Glomerular endothelial cell (primary cell): ENCODE results near the gene FABP6. TPM values are rescaled to one million over a fixed set of nuclear protein-coding genes. Genes with fewer than 3 reads are reported as not detected.
"Not testable (repeated sequence)": the region's sequence is repeated elsewhere in the genome, so short reads cannot be mapped to it uniquely, and the experiment has no call there.

ENCODE experiments used
- DNase-seq: peaks from one replicate; pipeline ENCODE4 v3.0.0-alpha.2; 2011; ENCODE audit warnings: low read depth, low spot score; ENCODE audit errors: extremely low read depth
- total RNA-seq: library from RNA; depleted of rRNA; stranded (reverse); fragments of >200 nt; gene quantifications from 2 replicates; pipeline ENCODE4 v1.2.3, GENCODE V29; 2015

Gene FABP6
- total RNA-seq, 1 donor from 2014 or later, result 0.35 TPM

DNA sequence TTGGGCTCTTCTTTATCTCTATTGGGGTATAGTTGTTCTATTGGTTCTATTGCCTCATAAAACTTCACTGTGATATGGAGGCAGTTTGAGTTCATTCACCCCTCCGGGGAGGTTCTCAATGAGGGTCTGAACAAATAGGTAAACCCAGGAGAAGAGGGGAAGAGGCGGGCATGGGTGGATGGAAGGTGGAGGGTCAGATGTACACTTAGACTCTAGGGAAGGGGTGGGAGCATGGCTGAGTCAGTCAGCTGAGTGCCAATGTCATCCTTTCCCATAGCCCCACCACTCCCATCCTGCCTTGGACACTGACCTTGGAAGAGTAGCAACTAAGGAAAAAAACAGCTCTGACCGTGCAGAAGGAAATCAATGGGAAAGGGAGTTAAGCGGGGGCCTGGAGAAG is 9.9 kb upstream of the FABP6 start:
- no peak for DNase-seq

DNA sequence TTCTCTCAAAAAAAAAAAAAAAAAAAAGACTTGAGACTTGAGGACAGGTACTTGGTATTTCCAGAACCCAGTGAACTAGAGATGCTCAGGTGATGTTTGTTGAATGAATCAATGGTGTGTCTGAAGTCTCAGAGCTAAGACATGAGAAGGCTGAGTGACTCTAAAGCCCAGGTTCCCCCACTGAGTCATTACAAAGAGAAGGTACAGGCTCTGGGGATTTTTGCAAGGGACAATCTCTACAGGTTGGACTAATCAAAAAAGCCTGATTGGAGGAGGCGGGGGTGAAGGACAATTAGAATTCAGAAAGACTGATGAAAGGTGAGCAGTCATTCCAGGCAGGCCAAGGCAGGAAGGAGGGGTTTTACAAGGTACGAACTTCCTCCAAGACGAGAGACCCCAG is 8.2 kb upstream of the FABP6 start:
- DNase-seq, result no peak

DNA sequence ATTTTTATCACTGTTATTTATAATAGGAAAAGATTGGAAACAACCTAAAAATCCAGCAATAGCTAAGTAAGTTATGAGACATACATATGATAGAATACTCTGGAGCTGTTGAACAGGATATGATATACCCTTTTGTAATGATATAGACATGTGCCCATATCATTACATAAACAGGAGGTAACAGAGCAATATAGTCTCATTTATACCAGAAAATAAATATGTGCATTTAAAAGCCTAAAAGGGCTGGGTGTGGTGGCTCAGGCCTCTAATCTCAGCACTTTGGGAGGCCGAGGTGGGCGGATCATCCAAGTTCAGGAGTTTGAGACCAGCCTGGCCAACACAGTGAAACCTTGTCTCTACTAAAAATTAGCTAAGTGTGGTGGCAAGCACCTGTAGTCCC is 2.3 kb upstream of the FABP6 start:
- no peak for DNase-seq

DNA sequence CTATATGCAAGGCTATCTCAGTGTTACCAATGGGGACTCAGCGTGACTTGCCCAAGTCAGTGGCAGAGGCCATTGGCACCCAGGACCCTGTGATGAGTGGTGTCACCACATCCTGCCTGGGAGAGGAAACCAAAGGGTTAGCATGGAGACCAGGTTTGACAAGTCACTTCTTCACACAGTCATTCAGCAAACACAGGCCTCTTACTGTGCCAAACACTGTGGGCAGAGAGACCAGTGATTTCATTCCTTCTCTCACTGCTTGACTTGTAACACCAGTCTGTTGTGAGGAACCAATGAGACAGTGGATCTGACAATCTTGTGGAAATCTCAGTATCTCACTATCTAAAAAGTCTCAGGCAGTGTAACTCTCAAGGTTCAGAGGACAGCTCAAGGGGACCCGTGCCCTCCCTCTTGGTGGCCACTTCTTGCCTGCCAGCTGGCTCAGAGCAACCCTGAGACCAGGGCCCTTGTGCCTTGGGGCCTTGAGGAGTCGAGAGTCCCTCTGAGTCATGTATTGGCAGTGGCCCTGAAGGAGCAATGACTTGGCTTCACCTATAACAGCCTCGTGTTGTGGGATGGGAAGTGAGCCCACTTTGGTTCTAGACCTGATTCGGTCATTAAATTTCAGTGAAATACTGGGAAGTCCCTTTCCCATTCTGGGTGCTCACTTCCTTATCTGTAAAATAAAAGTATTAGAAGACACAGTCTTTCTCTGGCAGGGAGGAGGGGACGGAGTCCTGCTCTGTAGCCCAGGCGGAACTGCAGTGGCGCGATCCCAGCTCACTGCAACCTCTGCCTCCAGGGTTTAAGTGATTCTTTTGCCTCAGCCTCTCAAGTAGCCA is 1.6 kb downstream of the FABP6 start:
- DNase-seq, result no peak

DNA sequence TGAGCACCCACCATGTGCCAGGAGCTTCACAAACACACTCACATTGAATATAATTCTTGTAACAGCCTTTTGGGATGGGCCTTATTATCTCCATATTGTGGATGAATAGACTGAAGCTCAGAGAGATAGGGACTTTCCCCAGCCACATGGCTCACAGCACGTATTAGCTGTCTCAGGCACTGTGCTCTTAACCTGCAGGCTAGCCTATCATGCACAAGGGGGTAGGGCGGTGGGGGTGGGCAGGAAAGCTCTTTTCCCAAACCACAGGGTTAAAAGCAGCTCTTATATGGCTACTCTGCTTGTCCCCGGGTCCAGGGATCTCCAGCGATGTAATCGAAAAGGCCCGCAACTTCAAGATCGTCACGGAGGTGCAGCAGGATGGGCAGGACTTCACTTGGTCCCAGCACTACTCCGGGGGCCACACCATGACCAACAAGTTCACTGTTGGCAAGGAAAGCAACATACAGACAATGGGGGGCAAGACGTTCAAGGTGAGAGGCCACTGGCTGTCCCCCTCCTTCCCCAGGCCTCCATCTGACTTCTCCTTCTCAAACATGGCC is 2.6 kb downstream of the FABP6 start:
- DNase-seq, result no peak

DNA sequence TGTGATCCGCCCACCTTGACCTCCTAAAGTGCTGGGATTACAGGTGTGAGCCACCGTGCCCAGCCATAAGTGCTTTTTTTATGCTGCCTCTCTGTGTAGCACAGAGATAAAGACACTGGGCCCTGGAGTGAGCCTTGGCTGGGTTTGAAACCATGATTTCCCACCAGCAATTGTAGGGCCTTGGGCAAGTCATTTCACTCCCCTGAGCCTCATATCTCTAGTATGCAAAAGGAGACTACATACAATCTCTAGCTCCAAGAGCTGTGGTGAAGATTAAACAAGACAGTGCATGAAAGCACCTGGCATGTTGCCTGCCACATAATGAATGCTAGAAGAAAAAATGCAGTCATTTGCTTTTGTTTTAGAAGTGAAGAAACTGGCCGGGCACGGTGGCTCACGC is 3.9 kb downstream of the FABP6 start:
- no peak for DNase-seq

DNA sequence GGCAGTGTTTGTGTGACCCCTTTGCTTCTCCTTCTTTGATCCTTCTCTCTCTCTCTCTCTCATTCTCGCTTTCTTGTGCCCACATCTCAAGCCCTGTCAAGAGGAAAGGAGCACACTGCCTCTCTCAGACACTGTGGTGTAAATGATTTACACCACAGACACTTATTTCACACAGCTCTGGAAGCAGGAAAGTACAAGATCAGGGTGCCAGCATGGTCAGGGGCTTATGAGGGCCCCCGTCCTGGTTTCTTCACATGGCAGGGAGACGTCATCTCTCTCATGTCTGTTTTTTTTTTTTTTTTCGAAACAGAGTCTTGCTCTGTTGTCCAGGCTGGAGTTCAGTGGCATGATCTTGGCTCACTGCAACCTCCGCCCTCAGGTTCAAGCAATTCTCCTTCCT is 6.4 kb downstream of the FABP6 start:
- no peak for DNase-seq

DNA sequence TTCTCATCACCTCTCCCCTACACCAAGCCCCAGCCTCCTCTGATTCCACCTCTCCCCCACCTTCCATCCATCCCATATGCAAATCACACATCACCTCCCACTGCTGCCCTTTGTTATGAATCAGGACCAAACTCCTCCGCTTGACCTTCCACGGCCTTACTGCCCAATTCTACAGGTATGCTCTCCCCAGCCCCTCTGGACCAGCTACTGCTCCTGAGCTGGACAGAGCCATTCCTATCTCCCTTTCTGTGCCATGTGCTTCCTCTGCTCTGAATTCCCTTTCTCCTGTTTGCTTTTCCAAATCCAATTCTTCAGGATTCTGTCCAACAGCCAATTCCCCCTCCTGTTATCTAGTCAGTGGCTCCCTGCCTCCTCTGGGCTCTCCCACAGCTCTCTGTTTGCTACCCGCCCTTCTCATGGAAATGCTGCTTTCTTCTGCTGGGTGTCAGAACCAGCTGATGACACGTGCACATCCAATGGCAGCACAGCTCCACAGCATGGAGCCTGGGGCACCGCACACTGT is 8.3 kb downstream of the FABP6 start:
- DNase-seq, result no peak

DNA sequence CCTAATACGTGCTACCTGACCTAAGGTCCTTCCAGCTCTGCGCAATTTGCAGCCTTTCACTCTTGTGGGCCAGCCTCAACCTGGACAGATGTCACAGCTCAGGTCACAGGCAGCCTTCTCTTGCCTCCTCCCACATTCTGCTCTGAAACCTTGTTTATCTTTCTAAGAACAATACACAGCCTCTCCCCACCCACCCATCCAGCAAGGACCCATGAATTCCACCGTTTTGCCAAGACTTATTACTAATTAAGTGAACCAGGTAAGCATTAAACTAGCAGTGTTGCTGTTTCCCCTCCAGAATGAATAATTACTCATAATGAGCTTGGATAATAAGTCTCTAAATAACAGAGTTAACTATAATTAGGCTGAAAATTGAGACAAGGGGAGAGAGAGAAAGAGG is 11.0 kb downstream of the FABP6 start:
- DNase-seq, result no peak

DNA sequence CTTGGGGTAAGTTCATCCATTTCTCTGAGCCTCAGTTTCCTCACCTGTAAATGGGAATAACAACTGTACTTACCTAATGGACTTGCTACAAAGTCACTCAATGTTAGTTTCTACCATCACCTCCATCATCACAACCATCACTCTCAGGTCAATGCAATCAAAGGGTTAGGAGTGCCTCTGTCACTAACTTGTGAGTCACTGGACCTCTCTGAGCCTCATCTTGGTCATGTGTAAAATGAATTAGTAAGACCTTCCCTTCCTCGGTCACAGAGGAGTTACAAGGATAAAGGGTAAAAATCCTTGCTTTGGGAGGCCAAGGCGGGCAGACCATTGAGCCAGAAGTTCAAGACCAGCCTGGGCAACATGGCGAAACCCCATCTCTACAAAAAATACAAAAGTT is 12.8 kb downstream of the FABP6 start:
- no peak for DNase-seq

DNA sequence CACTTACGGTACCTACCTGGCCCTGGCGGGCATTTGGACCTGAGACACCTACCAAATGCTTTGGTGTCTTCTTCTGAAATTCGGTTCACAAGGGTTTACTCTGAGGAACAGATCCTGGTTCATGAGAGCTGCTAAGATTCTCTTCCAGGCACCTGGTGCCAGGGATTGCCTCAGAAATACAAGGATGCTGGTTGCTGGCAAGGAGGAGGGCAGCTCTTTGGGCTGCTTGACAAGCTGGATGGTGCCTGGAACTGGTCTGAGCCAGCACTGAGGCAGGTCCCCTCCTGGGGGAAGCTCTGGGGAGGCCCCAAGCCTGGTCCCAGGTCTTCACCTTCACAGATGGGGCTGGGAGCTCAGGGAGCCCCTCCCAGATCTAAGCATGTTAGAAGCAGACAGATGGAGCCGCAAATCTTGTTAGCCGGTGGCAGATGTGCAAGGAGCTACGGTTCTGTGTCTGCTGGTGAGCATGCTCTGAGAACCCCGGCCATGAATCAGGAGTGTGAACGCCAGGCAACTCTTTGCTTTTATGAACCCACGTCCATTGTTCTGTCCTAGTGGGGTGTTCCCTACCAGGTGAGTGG is 16.3 kb downstream of the FABP6 start:
- no peak for DNase-seq

DNA sequence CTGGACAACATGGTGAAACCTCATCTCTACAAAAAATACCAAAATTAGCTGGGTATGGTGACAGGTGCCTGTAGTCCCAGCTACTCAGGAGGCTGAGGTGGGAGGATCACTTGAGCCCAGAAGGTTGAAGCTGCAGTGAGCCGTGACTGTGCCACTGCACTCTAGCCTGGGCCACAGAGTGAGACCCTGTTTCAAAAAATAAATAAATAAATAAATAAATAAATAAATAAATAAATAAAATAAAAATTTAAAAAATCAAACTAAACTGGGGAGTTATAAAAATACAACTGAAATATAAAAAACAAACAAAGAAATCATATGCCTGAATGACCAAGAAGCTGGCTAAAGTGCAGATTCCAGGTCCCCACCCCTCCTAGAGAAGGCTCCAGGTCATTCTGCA is 20.3 kb downstream of the FABP6 start:
- DNase-seq, result not testable (repeated sequence)

DNA sequence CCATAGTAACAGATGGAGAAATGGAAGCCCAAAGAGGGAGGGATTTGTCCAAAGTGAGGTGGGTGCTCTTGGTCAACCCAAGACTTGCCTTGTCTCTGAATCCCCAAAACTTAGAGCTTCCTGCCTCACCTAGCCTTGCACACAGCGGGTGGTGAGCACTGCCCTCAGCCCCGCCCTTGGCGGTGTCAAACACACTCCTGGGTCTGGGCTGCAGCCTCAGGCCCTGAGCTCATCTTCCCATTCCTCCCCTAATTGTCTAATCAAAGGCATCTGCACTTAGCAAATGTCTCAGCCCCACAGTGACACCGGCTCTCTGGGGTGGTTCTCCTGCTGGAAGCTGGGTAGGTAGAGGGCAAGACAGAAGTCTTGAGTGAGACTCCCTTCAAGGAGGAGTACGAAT is 20.9 kb downstream of the FABP6 start:
- DNase-seq, result no peak

DNA sequence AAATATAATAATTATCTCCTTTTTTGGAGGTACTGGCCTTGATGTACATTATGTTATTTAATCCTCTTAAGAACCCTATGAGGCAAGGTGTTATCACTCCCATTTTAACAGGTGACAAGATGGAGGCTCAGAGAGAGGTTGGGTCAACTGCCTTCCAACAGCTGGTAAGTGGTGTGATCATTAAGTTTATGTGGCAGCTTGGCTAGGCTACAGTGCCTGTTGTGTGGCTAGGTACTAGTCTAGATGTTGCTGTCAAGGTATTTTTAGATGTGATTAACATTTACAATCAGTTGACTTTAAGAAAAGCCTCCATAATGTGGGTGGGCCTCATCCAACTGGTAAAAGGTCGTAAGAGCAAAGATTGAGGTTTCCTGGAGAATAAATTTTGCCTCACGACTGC is 21.5 kb downstream of the FABP6 start:
- DNase-seq, result no peak

DNA sequence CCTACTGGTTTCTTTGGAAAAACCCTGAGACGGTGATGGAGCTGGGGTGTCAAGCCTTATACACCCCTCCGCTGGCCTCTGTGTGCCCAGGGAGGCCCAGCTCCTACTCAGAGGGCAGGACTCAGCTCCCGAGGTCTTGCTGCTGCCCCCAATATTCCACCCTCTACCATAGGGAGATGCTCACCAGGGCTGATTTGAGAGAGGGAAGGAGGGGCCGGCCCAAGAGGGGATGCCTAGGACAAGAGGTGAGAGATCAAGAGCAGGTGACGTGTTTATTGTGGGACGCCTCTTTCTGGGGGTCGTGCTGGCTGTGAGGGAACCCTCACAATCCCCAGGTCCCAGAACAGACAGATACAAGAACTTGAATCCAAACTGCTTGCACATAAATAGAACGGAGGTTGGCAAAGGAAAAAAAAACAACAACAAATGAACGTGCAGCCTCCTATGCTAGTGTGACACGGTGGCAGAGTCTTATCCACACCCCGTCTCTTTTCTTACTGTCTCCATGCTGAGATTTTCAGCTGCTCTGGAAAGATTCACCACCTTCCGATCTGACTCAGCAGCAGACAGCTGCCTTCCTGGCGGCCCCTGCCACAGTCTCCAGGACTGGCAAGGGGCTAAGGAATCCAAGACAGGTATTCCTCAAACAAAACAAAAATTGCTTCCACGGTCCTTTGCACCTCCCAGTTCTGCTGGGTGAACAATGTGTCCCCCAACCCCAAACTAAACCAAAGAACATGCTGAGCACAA is 22.3 kb downstream of the FABP6 start:
- no peak for DNase-seq

DNA sequence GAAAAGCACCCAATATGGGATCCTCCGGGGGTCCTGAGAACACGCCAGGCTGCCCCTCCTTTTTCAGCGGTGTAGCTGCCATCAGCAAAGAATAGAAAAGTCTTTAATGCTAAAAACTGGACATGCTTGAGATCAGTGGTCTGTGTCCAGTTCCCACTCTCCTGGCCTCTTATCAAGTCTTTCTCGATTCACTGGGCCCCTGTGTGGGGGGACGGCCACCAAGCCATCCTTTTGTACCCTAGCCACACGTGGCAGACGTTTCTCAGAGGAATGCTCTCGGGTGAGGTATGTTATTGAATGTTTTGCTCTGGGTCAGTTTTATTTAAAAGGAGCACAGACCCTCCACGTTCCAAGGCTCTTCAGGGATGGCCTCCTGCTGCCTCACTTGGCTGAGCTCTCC is 23.6 kb downstream of the FABP6 start:
- no peak for DNase-seq

DNA sequence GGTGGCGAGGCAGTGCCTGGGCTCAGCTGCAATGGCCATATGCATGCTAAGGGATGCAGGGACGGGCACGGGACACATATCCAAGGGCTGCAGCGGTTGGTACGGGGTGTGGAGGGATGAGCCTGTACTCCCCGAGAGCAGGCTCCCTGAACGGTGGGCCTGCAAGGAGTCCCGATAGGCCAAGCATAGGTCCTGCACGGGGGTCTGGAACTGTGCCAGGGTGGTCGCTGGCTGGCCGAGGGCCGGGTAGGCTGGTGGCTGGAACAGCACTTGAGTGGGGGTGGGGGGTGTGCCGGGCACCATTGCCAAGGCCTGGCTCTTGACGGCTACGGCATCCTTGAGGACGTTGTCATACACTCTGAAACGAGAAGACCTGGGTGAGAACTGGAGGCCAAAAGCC is 24.1 kb downstream of the FABP6 start:
- no peak for DNase-seq

DNA sequence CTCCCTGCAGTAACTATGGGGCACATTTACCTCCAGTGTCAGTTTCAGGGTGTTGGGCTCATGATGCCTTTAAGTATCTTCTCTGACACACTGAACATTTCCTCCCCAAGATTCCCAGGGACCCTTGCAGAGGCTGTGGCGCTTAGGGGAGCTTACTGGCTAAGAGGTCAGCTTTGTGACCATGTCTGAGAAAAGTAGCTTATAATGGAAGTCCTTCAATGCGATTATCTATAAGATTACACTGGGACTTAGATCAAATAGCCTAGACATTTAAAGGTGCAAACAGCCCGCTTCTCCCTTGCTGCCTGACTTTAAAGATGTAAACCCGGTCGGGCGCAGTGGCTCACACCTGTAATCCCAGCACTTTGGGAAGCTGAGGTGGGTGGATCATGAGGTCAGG is 25.4 kb downstream of the FABP6 start:
- no peak for DNase-seq

DNA sequence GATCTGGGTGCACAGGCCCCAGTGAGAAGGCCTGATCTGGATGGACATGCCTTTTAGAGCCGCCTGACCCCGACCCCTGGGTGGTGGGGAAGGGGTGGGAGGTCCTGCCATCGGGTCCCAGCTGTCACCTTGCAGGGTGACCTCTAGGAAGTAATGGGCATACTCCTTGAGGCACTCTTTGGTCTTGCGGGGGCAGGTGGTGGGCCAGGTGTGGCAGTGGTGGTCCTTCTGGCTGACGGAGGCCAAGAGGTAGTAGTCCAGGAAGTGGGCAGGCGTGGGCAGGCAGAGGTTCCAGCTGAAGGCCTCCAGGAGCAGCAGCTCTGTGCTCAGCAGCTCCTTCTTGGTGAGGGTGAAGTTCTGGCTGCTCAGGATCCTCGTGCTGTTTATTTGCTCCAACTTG is 30.0 kb downstream of the FABP6 start:
- DNase-seq, result no peak

DNA sequence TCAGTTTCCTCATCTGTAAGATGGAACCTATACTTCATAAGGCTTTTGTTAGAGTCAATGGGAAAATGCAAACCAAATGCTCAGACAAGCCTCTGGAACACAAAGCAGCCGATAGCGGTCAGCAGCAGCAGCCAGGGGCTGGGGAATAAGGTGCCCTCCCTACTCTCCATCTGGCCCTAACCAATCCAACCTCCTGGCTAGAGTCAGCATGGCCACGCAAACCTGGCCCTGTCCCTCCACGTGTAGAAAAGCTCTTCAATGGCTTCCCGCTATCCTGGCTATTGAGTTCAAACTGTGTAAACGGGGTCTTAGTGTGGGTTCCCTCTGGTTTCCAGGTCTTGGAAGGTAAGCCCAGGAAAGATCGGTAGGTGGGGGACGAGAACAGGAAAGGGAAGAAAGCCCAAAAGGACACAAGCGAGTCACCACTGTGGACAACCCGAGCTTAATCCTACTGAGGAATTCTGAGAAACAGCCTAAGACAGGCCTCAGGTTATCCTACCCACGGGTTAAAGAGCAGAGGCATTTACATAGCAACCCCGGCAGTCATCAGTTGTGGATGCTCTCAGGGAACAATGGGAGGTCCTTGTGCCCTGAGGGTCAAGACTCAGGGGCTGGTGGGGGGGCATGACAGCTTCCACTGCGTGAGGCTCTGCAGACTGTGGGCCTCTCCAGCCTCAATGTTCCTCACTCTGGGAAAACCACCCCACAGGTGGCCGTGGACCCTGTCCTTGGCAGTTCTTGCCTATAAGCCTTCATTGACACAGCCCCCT is 30.9 kb downstream of the FABP6 start:
- DNase-seq, result no peak
